NT2/D1 (cell line): ENCODE results near the gene TMCC2.

Experiments
- DNase-seq: peaks from one replicate; pipeline ENCODE4 v3.0.0-alpha.2; 2011; ENCODE audit warnings: low read depth, low spot score
- H3K27me3 ChIP-seq: 2 replicates; pipeline ENCODE4 v1.6.0; 2011; ENCODE audit warnings: mild to moderate bottlenecking; ENCODE audit not compliant: insufficient read length, insufficient read depth
- H3K36me3 ChIP-seq: 2 replicates; pipeline ENCODE4 v1.6.1; 2011; ENCODE audit warnings: mild to moderate bottlenecking, low read length, mixed read lengths; ENCODE audit not compliant: insufficient read depth, insufficient read length
- H3K4me1 ChIP-seq: 2 replicates; pipeline ENCODE4 v1.5.1; 2011; ENCODE audit not compliant: insufficient read depth, insufficient read length
- H3K4me3 ChIP-seq: 2 replicates; pipeline ENCODE4 v1.5.1; 2011; ENCODE audit warnings: low read depth; ENCODE audit not compliant: insufficient read length
- H3K9ac ChIP-seq: 2 replicates; pipeline ENCODE4 v1.6.0; 2011; ENCODE audit warnings: low read depth; ENCODE audit not compliant: insufficient read length
- H3K9me3 ChIP-seq: 2 replicates; pipeline ENCODE4 v1.5.1; 2011; ENCODE audit warnings: mild to moderate bottlenecking, low read length; ENCODE audit not compliant: insufficient read depth
- SUZ12 ChIP-seq: IDR thresholded peaks from 2 replicates; pipeline ENCODE4 v1.6.1; 2011; ENCODE audit not compliant: insufficient read length, insufficient read depth; ENCODE audit errors: extremely low read depth
- YY1 ChIP-seq: IDR thresholded peaks from 2 replicates; pipeline ENCODE4 v1.6.1; 2011; ENCODE audit not compliant: insufficient read length, insufficient read depth
- ZNF274 ChIP-seq: IDR thresholded peaks from 2 replicates; pipeline ENCODE4 v1.6.1; 2011; ENCODE audit warnings: mild to moderate bottlenecking, low read depth, low read length

TMCC2 gene

DNA sequence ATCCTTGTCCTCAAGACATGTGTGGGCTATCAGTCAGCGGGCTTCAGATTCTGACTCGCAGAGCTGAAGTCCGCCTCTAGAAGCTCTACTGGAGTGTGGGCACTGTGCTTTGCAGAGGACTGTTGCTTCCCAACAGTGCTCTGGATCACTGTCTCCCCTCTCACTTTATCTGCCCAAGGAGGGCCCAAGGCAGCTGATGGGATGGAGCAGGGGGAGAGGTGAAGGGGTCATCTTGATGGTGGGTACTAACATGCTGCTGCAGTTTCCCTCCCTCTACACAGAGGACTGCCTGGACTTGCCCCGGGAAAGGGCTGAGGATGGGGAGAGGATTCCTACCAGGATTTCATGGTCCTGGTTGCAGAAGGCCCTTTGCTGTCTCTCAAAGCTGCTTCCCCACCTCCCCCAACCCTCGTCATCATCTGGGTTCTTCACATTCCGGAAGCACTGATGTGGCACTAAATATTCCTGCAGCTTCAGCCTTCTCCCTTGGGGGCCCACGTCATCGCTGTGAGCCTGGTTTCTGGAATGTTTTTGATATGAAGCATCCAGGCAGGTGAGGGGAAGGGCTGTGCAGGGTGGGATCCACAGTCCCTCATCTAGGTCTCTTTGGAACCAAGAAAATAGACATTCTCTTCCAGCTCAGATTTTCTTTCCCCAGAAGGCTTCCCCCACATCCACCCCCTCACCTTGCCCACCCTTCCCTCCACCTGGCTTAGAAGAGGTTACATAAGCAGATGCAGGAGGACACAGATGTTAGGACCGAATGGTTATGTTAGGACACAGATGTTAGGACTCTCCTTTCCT, 70.6 kb downstream of the TMCC2 start:
- TF ChIP-seq ZNF274 (no peak), SUZ12 (no peak)
- H3K9me3 ChIP-seq, result no peaks in the 10 kb centered on the region
- peak; percentile 95 for DNase-seq
- H3K4me3 ChIP-seq, result no peak overlapping the region
- H3K27me3 ChIP-seq, result no peaks in the 10 kb centered on the region
- H3K9ac ChIP-seq, result no peak overlapping the region
- peaks cover 29% of the 10 kb centered on the region for H3K4me1 ChIP-seq
- peaks cover 14% of the 10 kb centered on the region for H3K36me3 ChIP-seq

GRCh38 chr1:205300149-205300548, 72.4 kb downstream of the TMCC2 start:
- no peak overlapping the region for H3K4me3 ChIP-seq
- no peaks in the 10 kb centered on the region for H3K9me3 ChIP-seq
- DNase-seq, result no peak
- H3K9ac ChIP-seq, result peak overlapping the region; percentile 71
- H3K36me3 ChIP-seq, result peaks cover 32% of the 10 kb centered on the region
- TF ChIP-seq YY1 (no peak), ZNF274 (no peak), SUZ12 (no peak)
- peaks cover 25% of the 10 kb centered on the region for H3K4me1 ChIP-seq
- no peaks in the 10 kb centered on the region for H3K27me3 ChIP-seq

- TF ChIP-seq YY1 (no peak), ZNF274 (no peak), SUZ12 (no peak)
- Histone ChIP-seq H3K4me3 (peak overlapping the region; percentile 13), H3K9ac (peak overlapping the region; percentile 78), H3K27me3 (no peaks in the 10 kb centered on the region), H3K36me3 (peaks cover 42% of the 10 kb centered on the region), H3K9me3 (no peaks in the 10 kb centered on the region), H3K4me1 (peaks cover 23% of the 10 kb centered on the region)
- DNase-seq, result peak; percentile 100
Measured at GRCh38 chr1:205301205-205301821, 73.6 kb downstream of the TMCC2 start.

GRCh38 chr1:205301842-205302588, 74.3 kb downstream of the TMCC2 start:
- H3K9me3 ChIP-seq, result no peaks in the 10 kb centered on the region
- peaks cover 49% of the 10 kb centered on the region for H3K36me3 ChIP-seq
- no peak for TF ChIP-seq SUZ12
- TF ChIP-seq YY1, result no peak
- no peak for TF ChIP-seq ZNF274

DNA sequence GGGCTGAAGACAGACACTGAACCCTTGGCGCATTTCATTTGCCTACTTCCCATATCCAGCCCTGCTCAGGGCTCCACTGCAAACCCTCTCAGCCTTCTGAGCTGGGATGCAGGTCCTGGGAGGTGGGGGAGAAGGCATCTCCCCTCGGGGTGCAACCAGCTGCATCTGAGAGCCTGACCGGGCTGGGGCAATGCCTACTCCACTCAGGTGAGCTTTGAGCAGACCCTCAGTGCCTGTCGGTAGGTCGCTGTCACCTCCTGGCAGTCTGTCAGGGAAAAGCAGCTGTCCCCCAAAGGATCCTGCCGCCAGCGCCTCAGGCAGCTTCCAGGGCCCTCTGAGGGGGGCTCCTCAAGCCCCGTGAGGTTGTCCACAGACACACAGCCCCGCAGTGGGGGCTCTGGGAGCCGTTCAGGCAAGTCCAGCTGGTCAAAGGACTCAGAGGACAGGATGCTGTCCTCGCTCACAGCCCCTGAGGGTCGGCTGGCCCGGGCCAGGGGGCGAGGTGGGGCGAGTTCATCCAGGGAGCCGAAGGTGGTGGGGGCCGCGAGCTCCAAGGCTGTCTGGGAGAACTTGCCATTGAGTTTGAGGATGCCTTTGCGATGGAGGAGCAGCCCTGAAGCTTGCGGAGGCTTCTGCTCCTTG, 75.6 kb downstream of the TMCC2 start:
- DNase-seq, result no peak
- Histone ChIP-seq H3K4me3 (no peak overlapping the region), H3K4me1 (peaks cover 16% of the 10 kb centered on the region), H3K9ac (peak overlapping the region; percentile 9), H3K9me3 (no peaks in the 10 kb centered on the region), H3K27me3 (no peaks in the 10 kb centered on the region), H3K36me3 (peaks cover 63% of the 10 kb centered on the region)
- TF ChIP-seq YY1 (no peak), ZNF274 (no peak), SUZ12 (no peak)

More at GRCh38 chr1:205301842-205302588, 74.3 kb downstream of the TMCC2 start:
- Histone ChIP-seq H3K9ac (peak overlapping the region; percentile 51), H3K27me3 (no peaks in the 10 kb centered on the region), H3K4me3 (no peak overlapping the region), H3K4me1 (peaks cover 23% of the 10 kb centered on the region)
- no peak for DNase-seq

DNA sequence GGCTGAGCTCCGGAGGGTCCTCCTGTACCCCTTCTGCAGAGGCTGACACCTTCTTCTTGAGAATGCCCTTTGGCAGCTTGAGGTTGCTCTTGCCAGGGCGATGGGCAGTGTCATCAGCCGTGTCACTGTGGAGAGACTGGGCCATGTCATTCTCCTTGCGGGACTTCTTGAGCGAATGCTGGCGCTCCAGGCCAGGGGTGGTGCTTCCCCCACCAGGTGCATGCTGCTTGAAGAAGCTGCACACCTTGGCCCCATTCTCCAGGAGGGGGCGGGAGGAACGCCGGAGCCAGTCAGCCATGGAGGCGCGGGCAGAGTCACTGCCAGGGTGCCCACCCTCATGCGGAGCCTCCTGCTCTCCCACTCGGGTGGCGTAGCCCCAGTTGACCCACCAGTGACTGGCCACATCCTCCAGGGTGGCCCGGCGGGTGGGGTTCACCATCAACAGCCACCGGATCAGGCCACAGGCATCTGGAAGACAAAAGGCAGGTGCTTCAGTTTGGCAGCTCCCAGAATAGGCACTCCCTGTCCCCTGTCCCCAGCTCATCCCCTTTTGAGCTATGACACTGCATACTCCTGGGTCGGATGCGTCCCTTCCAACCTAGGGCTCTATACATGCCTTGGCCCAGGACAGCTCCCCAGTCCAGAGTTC, 76.4 kb downstream of the TMCC2 start:
- Histone ChIP-seq H3K27me3 (no peaks in the 10 kb centered on the region), H3K9me3 (no peaks in the 10 kb centered on the region), H3K4me3 (no peak overlapping the region), H3K36me3 (peaks cover 71% of the 10 kb centered on the region), H3K4me1 (peaks cover 16% of the 10 kb centered on the region), H3K9ac (no peak overlapping the region)
- no peak for DNase-seq
- no peak for TF ChIP-seq SUZ12
- TF ChIP-seq YY1, result no peak
